HG03060 (cell line): Measurements from ENCODE around the gene NPAS2.

Experiments used
- ATAC-seq: cut with Tn5 transposase; IDR thresholded peaks from one replicate; pipeline ENCODE4 v1.9.1; 2021; ENCODE audit warnings: low read depth, moderate number of reproducible peaks; ENCODE audit not compliant: unreplicated experiment

The NPAS2 gene

GRCh38 chr2:100820523-100821254 is 750 bp downstream of the NPAS2 start:
- ATAC-seq, result no peak

GRCh38 chr2:100821255-100821910 is 1.4 kb downstream of the NPAS2 start:
- ATAC-seq, result no peak

GRCh38 chr2:100821911-100822265 is 1.9 kb downstream of the NPAS2 start:
- no peak for ATAC-seq

DNA sequence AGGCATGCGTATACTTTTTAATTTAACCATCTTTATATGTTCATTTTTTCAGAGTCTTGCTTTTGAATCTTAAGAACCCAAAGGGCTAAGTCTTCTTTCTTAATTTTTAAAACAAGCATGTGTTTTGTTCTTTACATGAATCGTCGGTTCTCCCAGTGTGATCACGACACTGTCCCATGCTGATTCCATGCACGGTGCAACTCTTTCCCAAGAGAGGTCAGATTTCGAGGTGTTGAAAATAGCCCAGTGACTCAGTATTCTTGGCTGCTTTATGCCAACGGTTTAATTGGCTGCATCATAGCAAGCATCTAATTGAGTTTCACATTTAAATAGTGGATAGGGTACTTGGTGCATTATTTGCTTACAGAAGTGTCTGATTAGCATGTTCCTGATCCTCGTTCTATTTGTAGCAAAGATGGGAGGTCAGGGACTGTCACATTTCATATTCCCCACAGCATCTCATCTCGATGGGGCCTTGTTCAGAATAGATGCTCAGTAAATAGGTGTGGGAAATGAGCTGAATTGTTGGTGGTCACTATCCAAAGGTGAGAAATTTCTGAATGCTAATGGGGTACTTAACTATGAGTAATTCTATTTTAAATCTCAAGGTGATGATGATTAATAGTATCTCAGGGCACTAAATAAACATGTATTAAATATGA is 2.8 kb downstream of the NPAS2 start:
- ATAC-seq, result no peak

- no peak for ATAC-seq
Observed at GRCh38 chr2:100823665-100824438, 3.9 kb downstream of the NPAS2 start.

DNA sequence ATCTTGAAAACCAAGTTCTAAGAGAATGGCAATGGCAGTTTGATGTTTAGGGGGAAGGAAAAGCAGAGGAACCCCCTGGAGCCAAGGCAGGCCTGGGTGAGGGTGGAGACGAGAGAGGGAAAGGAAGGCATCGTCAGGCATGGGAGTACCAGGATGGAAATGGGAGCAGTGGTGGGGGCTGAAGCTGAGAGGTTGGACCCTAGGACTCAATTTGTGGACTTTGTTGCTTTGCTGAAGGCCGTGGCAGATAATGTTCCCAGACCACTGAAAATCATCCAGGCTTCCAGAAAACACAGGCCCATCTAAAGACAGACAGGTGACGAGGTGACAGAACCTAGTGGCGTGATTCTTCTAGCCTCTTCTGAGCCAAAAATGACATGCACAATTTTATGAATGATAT is 4.9 kb downstream of the NPAS2 start:
- ATAC-seq, result no peak

DNA sequence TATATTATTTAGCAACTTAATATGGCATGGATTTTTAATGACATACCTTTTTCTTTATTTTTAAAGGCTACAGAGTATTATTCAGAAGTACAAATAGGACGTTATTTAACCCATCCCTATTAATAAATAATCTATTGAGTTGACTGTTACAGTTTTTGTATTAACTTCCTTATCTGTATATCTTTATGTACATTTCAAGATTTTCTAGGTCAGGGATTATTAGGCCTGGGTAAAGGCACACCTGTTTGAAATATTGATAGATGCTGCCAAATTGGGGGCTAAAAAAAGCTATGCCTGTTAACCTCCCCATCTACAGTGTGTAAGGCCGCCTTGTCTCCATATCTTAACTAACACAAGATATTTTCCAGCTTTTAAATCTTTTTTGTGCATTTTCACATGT is 6.6 kb downstream of the NPAS2 start:
- ATAC-seq, result no peak

DNA sequence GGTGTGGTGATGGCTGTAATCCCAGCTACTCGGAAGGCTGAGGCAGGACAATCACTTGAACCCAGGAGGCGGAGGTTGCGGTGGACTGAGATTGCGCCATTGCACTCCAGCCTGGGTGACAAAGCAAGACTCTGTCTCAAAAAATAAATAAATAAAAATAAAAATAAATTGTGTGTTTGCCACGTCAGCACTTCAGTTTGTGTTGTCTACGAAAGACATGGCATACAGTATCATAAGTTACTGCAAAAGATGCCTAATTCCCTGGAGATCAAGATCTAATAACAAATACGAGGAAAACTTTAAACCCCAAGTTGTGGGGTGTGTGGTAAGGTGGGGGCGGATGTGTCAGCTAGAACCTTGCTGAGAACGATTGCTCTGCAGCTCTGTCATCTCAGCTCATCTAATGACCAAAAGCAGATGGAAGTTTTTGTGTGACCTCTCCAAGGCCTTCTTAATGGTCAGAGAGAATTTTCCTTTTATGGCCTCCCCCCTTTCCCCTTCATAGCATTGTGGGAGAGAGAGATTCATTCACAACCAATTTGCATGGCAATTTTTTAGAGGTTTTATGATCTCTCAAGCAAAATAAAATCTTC is 11.3 kb downstream of the NPAS2 start:
- no peak for ATAC-seq

DNA sequence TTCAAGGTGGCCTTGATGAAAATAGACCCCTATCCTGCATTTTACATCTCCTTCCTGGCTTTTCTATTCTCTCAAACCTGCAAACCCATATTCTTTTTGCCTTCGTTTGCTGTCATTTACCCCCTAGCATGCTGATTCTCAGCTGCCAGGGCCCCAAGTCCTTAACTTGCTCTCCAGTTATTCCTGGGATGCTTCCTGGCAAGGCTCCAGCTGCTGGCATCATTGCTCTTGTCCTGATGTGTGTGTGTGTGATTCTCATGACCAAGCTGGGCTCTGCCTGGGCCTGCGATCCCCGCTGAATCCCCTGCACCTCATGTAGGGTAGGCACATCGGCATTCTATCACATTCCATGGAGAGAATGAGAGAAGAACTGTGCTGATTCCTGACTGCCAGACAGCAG is 11.9 kb downstream of the NPAS2 start:
- no peak for ATAC-seq

DNA sequence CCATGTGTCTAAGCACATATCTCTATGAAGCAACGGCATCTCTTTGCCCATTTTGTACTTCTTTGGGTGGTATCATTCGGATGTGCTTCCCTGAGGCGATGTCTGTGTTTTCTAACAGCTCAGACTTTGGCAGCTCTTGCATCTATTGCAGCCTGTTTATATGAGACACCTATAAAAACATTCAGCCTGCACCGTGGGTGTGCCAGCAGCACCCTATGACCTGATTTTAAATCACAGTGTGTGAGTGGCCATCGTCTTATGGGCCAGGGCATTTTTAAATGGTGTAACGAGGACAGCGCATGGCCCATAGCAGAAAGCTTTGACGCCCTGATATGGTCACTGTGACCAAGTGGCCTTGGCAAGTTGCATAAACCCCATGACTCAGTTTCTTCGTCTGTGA is 12.9 kb downstream of the NPAS2 start:
- no peak for ATAC-seq

DNA sequence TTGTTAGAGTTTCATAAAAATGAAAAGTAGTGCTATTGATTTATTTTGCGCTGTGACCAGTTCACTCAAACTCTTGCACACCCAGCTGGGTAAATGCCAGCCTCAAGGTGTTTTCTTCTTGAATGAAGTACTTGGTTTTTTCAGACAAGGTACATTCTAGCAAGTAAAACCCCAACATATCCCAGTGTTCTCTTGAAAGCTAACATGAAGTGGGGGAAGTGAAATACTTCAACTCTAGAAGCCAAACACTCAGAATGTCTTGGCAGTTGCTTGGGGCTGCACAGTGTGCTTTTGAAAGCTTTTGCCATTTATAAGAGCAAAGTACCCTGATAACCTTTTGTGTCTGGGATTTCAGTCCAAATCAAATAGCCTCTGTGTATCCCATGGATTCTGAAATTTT is 13.4 kb downstream of the NPAS2 start:
- no peak for ATAC-seq

DNA sequence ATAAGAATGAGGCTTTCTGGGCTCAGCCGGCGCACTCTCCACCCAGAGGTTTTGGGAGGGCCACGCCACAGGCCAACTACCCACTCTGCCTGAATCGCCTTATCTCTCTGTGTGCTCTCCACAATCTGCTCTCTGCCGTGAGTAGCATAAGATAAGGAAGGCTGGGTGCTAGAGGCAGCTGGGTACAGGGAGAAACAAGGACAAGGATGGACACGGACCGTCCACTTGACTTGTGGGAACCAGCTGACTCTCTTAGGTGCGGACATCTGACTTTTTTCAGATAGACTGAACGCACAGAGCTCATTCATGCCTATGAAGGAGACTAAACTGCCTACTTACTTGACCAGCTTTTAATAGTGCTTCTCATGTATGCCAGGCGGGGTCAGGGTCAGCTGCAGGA is 14.3 kb downstream of the NPAS2 start:
- ATAC-seq, result no peak

DNA sequence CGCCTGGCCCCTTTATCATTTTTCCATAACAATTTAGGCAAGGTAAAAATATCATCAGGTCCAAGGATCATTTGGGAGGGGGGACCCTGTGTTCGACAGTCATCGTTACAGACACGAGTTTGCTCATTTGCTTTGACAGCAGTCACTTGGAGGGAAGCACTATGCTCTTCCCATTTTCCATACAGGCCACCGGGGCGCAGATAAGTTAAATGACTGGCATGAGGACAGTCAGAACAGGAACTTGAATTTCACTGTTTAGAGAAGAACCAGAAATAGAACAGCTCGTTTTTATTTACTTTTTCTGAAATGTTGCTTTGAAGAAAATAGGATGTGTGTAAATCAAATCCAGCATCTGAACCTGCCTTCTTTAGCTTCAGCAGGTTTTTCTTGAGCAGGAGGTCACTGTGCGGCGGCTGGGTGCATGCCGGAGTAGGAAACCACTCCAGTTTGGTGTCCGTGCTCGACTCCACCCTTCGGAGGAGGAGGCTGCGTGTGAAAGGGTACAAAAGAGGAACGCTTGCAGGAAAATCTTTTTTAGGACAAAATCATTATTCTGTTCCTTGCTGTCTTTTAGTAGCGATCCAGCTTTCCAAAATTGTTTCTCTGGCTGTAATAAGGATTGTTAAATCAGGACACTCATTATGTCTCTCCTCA is 15.2 kb downstream of the NPAS2 start:
- no peak for ATAC-seq

- ATAC-seq, result no peak
Observed at GRCh38 chr2:100840519-100840918, 20.6 kb downstream of the NPAS2 start.

- no peak for ATAC-seq
Observed at GRCh38 chr2:100842241-100842922, 22.4 kb downstream of the NPAS2 start.

GRCh38 chr2:100844514-100844913 is 24.6 kb downstream of the NPAS2 start:
- ATAC-seq, result no peak

DNA sequence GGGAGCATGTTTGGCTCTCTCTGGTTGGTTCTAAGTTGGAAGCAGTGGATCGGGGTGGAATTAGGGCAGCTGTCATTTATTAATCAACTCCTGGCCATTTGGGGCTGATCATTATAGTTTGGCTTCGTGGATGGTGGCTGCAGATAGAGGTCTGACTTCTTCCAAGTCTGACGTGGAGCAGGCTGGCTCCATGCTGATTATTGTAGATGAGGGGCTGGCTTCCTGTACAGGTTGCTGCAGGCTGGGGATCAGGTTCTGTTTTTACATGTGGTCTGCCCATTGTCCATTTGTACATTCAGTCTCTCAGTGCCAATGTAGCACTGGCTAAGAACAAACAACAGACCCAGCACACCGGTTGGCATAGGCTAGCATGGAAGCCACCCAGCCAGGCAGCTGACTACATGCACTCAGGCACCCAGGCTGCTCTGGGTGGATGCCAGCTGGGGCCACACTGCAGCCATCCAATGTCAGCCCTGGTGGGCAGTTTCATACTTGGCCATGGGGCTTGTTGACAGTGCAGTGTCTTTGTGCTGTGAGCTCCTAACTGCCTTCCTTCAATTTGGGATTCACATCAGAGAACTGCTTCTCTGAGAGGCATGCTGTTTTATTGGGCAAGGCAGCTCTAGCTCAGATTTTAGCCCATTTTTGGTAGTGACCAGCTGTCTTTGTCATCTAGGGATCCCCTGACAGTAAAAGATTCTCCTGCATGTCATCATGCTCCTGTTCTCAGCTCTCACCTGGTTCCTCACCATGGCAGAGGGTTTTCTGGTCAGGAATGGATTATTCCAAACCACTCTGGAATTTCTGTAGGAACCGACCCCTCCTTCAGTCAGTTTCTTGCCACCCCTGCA is 25.4 kb downstream of the NPAS2 start:
- no peak for ATAC-seq

DNA sequence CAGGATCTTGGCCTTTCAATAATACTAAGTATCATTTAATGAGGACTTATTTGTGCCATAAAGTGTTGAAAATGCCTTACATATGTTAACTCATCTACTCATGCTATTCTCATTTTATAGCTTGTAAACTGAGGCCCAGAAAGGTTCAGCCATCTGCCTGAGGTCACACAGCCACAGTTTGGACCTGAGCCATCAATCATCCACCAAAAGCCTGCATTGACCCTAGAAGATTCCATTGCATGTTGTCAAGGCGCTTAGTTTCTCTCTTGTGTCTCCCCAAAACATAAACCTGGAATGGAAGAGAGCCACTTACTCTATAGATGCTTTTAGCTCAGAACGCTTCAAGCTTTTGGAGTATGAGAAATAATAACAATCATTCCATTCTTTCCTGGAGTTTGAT is 26.8 kb downstream of the NPAS2 start:
- no peak for ATAC-seq

DNA sequence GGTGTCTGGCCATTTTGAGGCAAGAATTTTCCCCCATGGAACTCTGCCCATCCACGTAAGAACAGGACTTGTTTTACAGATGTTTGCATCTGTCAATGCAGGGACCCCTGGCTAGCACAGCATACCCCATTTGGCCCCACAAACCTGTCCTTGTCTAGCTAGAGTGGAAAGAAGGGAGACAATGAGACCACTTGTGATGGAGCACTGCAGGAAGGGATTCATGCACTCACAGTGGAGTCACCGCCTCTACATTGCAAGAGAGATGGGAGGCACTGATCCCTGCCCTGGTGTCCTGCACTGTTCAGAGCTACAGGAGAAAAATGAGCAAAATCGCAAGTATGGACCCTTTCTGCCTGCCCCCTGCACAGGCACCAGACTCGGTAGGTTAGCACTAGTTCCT is 32.5 kb downstream of the NPAS2 start:
- ATAC-seq, result no peak
